ENCODE measurements around the gene GID8.
A peak's percentile ranks its signal among the peaks of the same experiment; 100 is the strongest.

Gene GID8

GRCh38 chr20:62905536-62906117, 32.3 kb upstream of the GID8 start:
- DNase-seq = no peak

- DNase-seq = no peak
Measured at GRCh38 chr20:62906209-62906608, 31.7 kb upstream of the GID8 start.

- no peak for DNase-seq
Measured at GRCh38 chr20:62906647-62907375, 31.1 kb upstream of the GID8 start.

GRCh38 chr20:62907384-62908317, 30.3 kb upstream of the GID8 start:
- DNase-seq = peak; percentile 35 to 53

GRCh38 chr20:62908971-62909791, 28.8 kb upstream of the GID8 start:
- no peak for DNase-seq

GRCh38 chr20:62910217-62910766, 27.7 kb upstream of the GID8 start:
- DNase-seq = no peak

- DNase-seq = no peak
Measured at GRCh38 chr20:62910777-62911497, 27.0 kb upstream of the GID8 start.

GRCh38 chr20:62911701-62912280, 26.2 kb upstream of the GID8 start:
- no peak for DNase-seq

GRCh38 chr20:62913043-62913630, 24.8 kb upstream of the GID8 start:
- no peak for DNase-seq

GRCh38 chr20:62914436-62914835, 23.5 kb upstream of the GID8 start:
- no peak for DNase-seq

- peak in 1 of 2 donors; percentile 32 for DNase-seq
Measured at GRCh38 chr20:62914970-62915457, 22.9 kb upstream of the GID8 start.

- no peak for DNase-seq
Measured at GRCh38 chr20:62916703-62917476, 21.1 kb upstream of the GID8 start.

GRCh38 chr20:62917720-62918119, 20.2 kb upstream of the GID8 start:
- DNase-seq = no peak

- DNase-seq = no peak
Measured at GRCh38 chr20:62918147-62918546, 19.8 kb upstream of the GID8 start.

- DNase-seq = peak; percentile 38 to 60
Measured at GRCh38 chr20:62918831-62919230, 19.1 kb upstream of the GID8 start.

- DNase-seq = no peak
Measured at GRCh38 chr20:62920039-62920645, 17.8 kb upstream of the GID8 start.

GRCh38 chr20:62921119-62921687, 16.7 kb upstream of the GID8 start:
- DNase-seq = peak; percentile 65 to 77

- DNase-seq = peak; percentile 46 to 70
Measured at GRCh38 chr20:62922451-62922921, 15.5 kb upstream of the GID8 start.

All from CD4-positive, alpha-beta T cell treated with Interleukin-4 for 1 hour (primary cell).